ENCODE measurements around the gene MPIG6B. TPM values are rescaled to one million over a fixed set of nuclear protein-coding genes. Genes with fewer than 3 reads are reported as not detected.
A peak's percentile ranks its signal among the peaks of the same experiment; 100 is the strongest.

The MPIG6B gene
- total RNA-seq, 1 experiment from 2014 or later: not detected

DNA sequence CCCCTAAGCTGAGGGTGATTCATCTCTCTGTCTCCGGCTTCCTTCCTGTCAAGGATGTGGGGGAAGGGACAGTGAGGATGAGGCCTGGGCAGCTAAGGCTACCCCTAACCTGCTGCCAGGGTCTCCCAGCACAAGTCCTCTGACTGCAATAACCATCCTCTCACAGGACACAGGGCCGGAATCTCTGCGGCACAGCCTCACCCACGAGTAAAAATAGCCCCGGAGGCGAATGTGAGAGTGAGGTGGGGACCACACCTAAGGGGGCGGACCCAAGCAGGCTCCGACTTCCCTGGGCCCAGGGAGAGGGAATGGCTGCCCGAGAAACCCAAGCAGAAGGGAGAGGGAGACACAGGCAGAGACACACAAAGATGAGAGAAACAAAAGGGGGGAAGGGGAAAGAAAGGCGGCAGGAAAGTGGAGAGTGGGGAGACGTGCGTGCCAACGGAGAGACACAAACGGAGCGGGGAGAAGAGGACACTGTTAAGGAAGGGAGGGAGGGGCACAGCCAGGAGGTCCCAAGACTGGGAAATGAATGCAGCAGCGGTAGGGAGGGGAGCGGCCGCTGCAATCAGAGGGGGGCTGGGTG lies 11.7 kb downstream of the MPIG6B start:
- Histone ChIP-seq H4K8ac (replicated peaks; ENCODE audit: insufficient read length, low read depth, low read length) (no peak overlapping the region), H3K4me2 (ENCODE audit: insufficient read depth, insufficient read length, low read length) (peak overlapping the region; percentile 87), H3K27ac (ENCODE audit: insufficient read length, low read depth, low read length) (no peak overlapping the region), H3K9ac (ENCODE audit: extremely low read depth, insufficient read length, low read length) (peak overlapping the region; percentile 40), H3K56ac (ENCODE audit: insufficient read length, low read depth, low read length) (no peak overlapping the region), H3T11ph (ENCODE audit: low read length) (no peak overlapping the region), H3K27me3 (ENCODE audit: insufficient read depth, low read length) (no peaks in the 10 kb centered on the region), H3K4ac (ENCODE audit: low read depth, low read length) (no peak overlapping the region), H2AFZ (ENCODE audit: low read length) (no peak overlapping the region), H3K23me2 (ENCODE audit: insufficient read length, low read depth, low read length, poor library complexity, severe bottlenecking) (peaks cover 25% of the 10 kb centered on the region), H2BK5ac (ENCODE audit: insufficient read length, low read length) (no peak overlapping the region), H2BK15ac (ENCODE audit: low read depth, low read length) (no peak overlapping the region), H3K4me1 (ENCODE audit: insufficient read depth, low read length) (peaks cover 16% of the 10 kb centered on the region), H3K18ac (ENCODE audit: insufficient read length, low read depth, low read length) (no peak overlapping the region), H3K79me1 (ENCODE audit: insufficient read depth, low read depth, low read length, poor library complexity, severe bottlenecking) (no peaks in the 10 kb centered on the region), H3K14ac (ENCODE audit: insufficient read depth, low read length) (no peak overlapping the region), H3K23ac (ENCODE audit: insufficient read length, low read depth, low read length) (no peak overlapping the region), H2BK120ac (ENCODE audit: low read depth, low read length, poor library complexity, severe bottlenecking) (no peak overlapping the region), H3K9me3 (ENCODE audit: control insufficient read depth, low read depth, low read length) (no peaks in the 10 kb centered on the region), H4K91ac (ENCODE audit: insufficient read length, low read depth, low read length) (no peak overlapping the region), H2BK12ac (ENCODE audit: insufficient read length, low read depth, low read length) (no peak overlapping the region), H3K79me2 (ENCODE audit: insufficient read depth, low read length) (peaks cover 6% of the 10 kb centered on the region; the same call in 1 of the 2 replicates), H2AK5ac (ENCODE audit: insufficient read length, low read length) (no peak overlapping the region), H4K20me1 (ENCODE audit: control insufficient read depth, insufficient read depth, insufficient read length) (no peaks in the 10 kb centered on the region), H4K5ac (ENCODE audit: insufficient read length, low read depth, low read length) (no peak overlapping the region), H2BK20ac (ENCODE audit: low read depth, low read length, poor library complexity, severe bottlenecking) (no peak overlapping the region)
- whole genome bisulfite sequencing (ENCODE audit: extremely low coverage, insufficient read length, low lambda C conversion rate): no CpG with 5 or more reads among the region's 18 CpGs
- Mint-ChIP-seq H3K4me1 (peaks cover 51 to 53% of the 10 kb centered on the region in 2 experiments), H3K4me3 (peak overlapping the region; percentile 91 to 98), H3K27me3 (ENCODE audit: low read depth) (no peaks in the 10 kb centered on the region), H3K9me3 (no peaks in the 10 kb centered on the region; a peak in 2 of 5 replicates), H3K27ac (peak overlapping the region; percentile 66 to 97 (median 96); a peak in 6 of 7 replicates), H3K36me3 (ENCODE audit: insufficient read depth in 1 of 3, low read depth in 3 of 3) (peaks cover 36 to 41% (median 36%) of the 10 kb centered on the region in 3 experiments)
- peak; percentile 83 for DNase-seq
- TF ChIP-seq, protein P1, sequence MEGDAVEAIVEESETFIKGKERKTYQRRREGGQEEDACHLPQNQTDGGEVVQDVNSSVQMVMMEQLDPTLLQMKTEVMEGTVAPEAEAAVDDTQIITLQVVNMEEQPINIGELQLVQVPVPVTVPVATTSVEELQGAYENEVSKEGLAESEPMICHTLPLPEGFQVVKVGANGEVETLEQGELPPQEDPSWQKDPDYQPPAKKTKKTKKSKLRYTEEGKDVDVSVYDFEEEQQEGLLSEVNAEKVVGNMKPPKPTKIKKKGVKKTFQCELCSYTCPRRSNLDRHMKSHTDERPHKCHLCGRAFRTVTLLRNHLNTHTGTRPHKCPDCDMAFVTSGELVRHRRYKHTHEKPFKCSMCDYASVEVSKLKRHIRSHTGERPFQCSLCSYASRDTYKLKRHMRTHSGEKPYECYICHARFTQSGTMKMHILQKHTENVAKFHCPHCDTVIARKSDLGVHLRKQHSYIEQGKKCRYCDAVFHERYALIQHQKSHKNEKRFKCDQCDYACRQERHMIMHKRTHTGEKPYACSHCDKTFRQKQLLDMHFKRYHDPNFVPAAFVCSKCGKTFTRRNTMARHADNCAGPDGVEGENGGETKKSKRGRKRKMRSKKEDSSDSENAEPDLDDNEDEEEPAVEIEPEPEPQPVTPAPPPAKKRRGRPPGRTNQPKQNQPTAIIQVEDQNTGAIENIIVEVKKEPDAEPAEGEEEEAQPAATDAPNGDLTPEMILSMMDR (conservative IDR thresholded peaks at IDR 0.05): no peak
